GM18507 (cell line): Measurements from ENCODE around the gene RAB5B.

Experiments used
- DNase-seq: peaks from one replicate; pipeline ENCODE4 v3.0.0; 2011; ENCODE audit warnings: low read depth; ENCODE audit not compliant: insufficient read length; ENCODE audit errors: extremely low spot score
- FAIRE-seq: peaks from 2 replicates; lab custom pipeline; 2011; peaks lifted over from hg19 to GRCh38; lab: Jason Lieb, UNC

The RAB5B gene

GRCh38 chr12:55938826-55939501 is 34.9 kb upstream of the RAB5B start:
- no peak for DNase-seq
- FAIRE-seq: no peak

- FAIRE-seq: peak; percentile 91
Observed at GRCh38 chr12:55940065-55940732, 33.7 kb upstream of the RAB5B start.

GRCh38 chr12:55942055-55942454 is 31.8 kb upstream of the RAB5B start:
- no peak for FAIRE-seq

More at GRCh38 chr12:55940065-55940732, 33.7 kb upstream of the RAB5B start:
- peak; percentile 60 for DNase-seq

GRCh38 chr12:55942577-55943136 is 31.2 kb upstream of the RAB5B start:
- DNase-seq (no peak), FAIRE-seq (no peak)

More at GRCh38 chr12:55942055-55942454, 31.8 kb upstream of the RAB5B start:
- no peak for DNase-seq

- FAIRE-seq: peak; percentile 29
- no peak for DNase-seq
Observed at GRCh38 chr12:55946553-55946952, 27.3 kb upstream of the RAB5B start.

- DNase-seq (no peak), FAIRE-seq (no peak)
Observed at GRCh38 chr12:55955344-55955743, 18.5 kb upstream of the RAB5B start.

GRCh38 chr12:55955800-55956508 is 17.9 kb upstream of the RAB5B start:
- no peak for DNase-seq
- no peak for FAIRE-seq

- no peak for FAIRE-seq
- DNase-seq: no peak
Observed at GRCh38 chr12:55957106-55957859, 16.6 kb upstream of the RAB5B start.

- FAIRE-seq (no peak), DNase-seq (no peak)
Observed at GRCh38 chr12:55963760-55964159, 10.1 kb upstream of the RAB5B start.

GRCh38 chr12:55965240-55965639 is 8.6 kb upstream of the RAB5B start:
- FAIRE-seq (no peak), DNase-seq (no peak)

GRCh38 chr12:55965941-55966407 is 7.9 kb upstream of the RAB5B start, which contains the start of gene PMEL:
PMEL (minus strand) TSS chr12:55966042; CDS start chr12:55966011, 31 bp downstream.
- DNase-seq: no peak

GRCh38 chr12:55966408-55967281 is 7.2 kb upstream of the RAB5B start, which contains the start of gene CDK2:
CDK2 (plus strand) TSS chr12:55966830; CDS start chr12:55967009, 179 bp downstream.
- DNase-seq: peak; percentile 87
- FAIRE-seq: peak; percentile 89

More at GRCh38 chr12:55965941-55966407, 7.9 kb upstream of the RAB5B start, which contains the start of gene PMEL:
- FAIRE-seq: no peak

GRCh38 chr12:55969356-55969755 is 4.5 kb upstream of the RAB5B start:
- FAIRE-seq: no peak
- no peak for DNase-seq

- FAIRE-seq: no peak
Observed at GRCh38 chr12:55970775-55971174, 3.1 kb upstream of the RAB5B start.

GRCh38 chr12:55972042-55972441 is 1.8 kb upstream of the RAB5B start:
- DNase-seq (no peak), FAIRE-seq (no peak)

More at GRCh38 chr12:55970775-55971174, 3.1 kb upstream of the RAB5B start:
- no peak for DNase-seq

GRCh38 chr12:55972456-55972855 is 1.4 kb upstream of the RAB5B start:
- FAIRE-seq: no peak
- no peak for DNase-seq

GRCh38 chr12:55972911-55973598 is 823 bp upstream of the RAB5B start:
- DNase-seq: no peak
- peak; percentile 45 for FAIRE-seq

GRCh38 chr12:55974308-55974730 is 441 bp downstream of the RAB5B start:
- no peak for FAIRE-seq
- no peak for DNase-seq
